KMS-11 (cell line): ENCODE data around the gene DNMT3L.

Source experiments
- H2AFZ ChIP-seq: fragments of 200-600 bp; sonication (generic); 2 replicates; pipeline ENCODE4 v1.6.1; 2016; ENCODE audit warnings: antibody characterized with exemption, mixed run types, low read depth
- H3K27ac ChIP-seq: fragments of 200-600 bp; sonication (generic); 2 replicates; pipeline ENCODE4 v1.6.1; 2016; ENCODE audit warnings: mild to moderate bottlenecking, mixed run types
- H3K27me3 ChIP-seq: fragments of 200-600 bp; sonication (generic); 2 replicates; pipeline ENCODE4 v1.6.1; 2017; ENCODE audit warnings: mild to moderate bottlenecking, low read depth, mixed run types, moderate library complexity; ENCODE audit not compliant: insufficient read depth
- H3K36me3 ChIP-seq: fragments of 200-600 bp; sonication (generic); 2 replicates; pipeline ENCODE4 v1.6.1; 2017; ENCODE audit warnings: mild to moderate bottlenecking, mixed run types; ENCODE audit not compliant: insufficient read depth
- H3K4me1 ChIP-seq: fragments of 200-600 bp; sonication (generic); 2 replicates; pipeline ENCODE4 v1.6.1; 2016; ENCODE audit warnings: mild to moderate bottlenecking, low read depth, mixed run types; ENCODE audit not compliant: poor library complexity, severe bottlenecking
- H3K4me2 ChIP-seq: fragments of 200-600 bp; sonication (generic); 2 replicates; pipeline ENCODE4 v1.7.0; 2016; ENCODE audit warnings: mild to moderate bottlenecking, mixed run types
- H3K4me3 ChIP-seq: fragments of 200-600 bp; sonication (generic); IDR thresholded peaks from 2 replicates; pipeline ENCODE4 v1.6.1; 2017; ENCODE audit warnings: low read depth, low read length, mixed read lengths; ENCODE audit not compliant: insufficient read depth
- H3K79me2 ChIP-seq: fragments of 200-600 bp; sonication (generic); 2 replicates; pipeline ENCODE4 v1.6.1; 2016; ENCODE audit warnings: low read depth, mixed run types; ENCODE audit not compliant: insufficient read depth
- H3K9ac ChIP-seq: fragments of 200-600 bp; sonication (generic); 2 replicates; pipeline ENCODE4 v1.6.1; 2016; ENCODE audit warnings: mild to moderate bottlenecking, mixed run types
- H4K20me1 ChIP-seq: fragments of 200-600 bp; sonication (generic); 2 replicates; pipeline ENCODE4 v1.6.1; 2016; ENCODE audit warnings: mild to moderate bottlenecking, mixed run types; ENCODE audit not compliant: insufficient read depth
- CTCF ChIP-seq: fragments of 200-600 bp; sonication (generic); conservative IDR thresholded peaks from 2 replicates; pipeline ENCODE4 v1.6.1; 2017; ENCODE audit warnings: low read depth, mild to moderate bottlenecking, antibody characterized with exemption, low read length, moderate library complexity, mixed read lengths

The DNMT3L gene

GRCh38 chr21:44293551-44294231 is 32.0 kb upstream of the DNMT3L start:
- no peaks in the 10 kb centered on the region for H3K79me2 ChIP-seq
- no peaks in the 10 kb centered on the region for H4K20me1 ChIP-seq
- H2AFZ ChIP-seq, result no peak overlapping the region
- peaks cover 33% of the 10 kb centered on the region for H3K4me1 ChIP-seq
- no peak overlapping the region for H3K27ac ChIP-seq
- no peaks in the 10 kb centered on the region for H3K36me3 ChIP-seq
- no peak overlapping the region for H3K4me2 ChIP-seq
- H3K9ac ChIP-seq, result no peak overlapping the region
- H3K4me3 ChIP-seq, result no peak overlapping the region
- TF ChIP-seq CTCF, result no peak
- peaks cover 38% of the 10 kb centered on the region for H3K27me3 ChIP-seq

- no peak overlapping the region for H2AFZ ChIP-seq
- no peak overlapping the region for H3K4me2 ChIP-seq
- H3K27ac ChIP-seq, result no peak overlapping the region
- TF ChIP-seq CTCF, result no peak
- peaks cover 25% of the 10 kb centered on the region for H3K4me1 ChIP-seq
- no peaks in the 10 kb centered on the region for H3K79me2 ChIP-seq
- H3K4me3 ChIP-seq, result no peak overlapping the region
- H3K9ac ChIP-seq, result no peak overlapping the region
- H4K20me1 ChIP-seq, result no peaks in the 10 kb centered on the region
- peaks cover 47% of the 10 kb centered on the region for H3K27me3 ChIP-seq
- no peaks in the 10 kb centered on the region for H3K36me3 ChIP-seq
Observed at GRCh38 chr21:44292812-44293195, 31.1 kb upstream of the DNMT3L start.

GRCh38 chr21:44291936-44292811 is 30.5 kb upstream of the DNMT3L start:
- Histone ChIP-seq H3K4me1 (peaks cover 18% of the 10 kb centered on the region), H4K20me1 (no peaks in the 10 kb centered on the region), H2AFZ (no peak overlapping the region), H3K9ac (no peak overlapping the region), H3K4me3 (no peak overlapping the region), H3K36me3 (no peaks in the 10 kb centered on the region), H3K4me2 (no peak overlapping the region), H3K27ac (no peak overlapping the region), H3K79me2 (no peaks in the 10 kb centered on the region), H3K27me3 (peaks cover 53% of the 10 kb centered on the region)
- no peak for TF ChIP-seq CTCF

GRCh38 chr21:44291078-44291935 is 29.6 kb upstream of the DNMT3L start:
- TF ChIP-seq CTCF, result no peak
- Histone ChIP-seq H3K4me2 (no peak overlapping the region), H3K36me3 (no peaks in the 10 kb centered on the region), H3K9ac (no peak overlapping the region), H2AFZ (no peak overlapping the region), H3K79me2 (no peaks in the 10 kb centered on the region), H4K20me1 (no peaks in the 10 kb centered on the region), H3K27ac (no peak overlapping the region), H3K4me3 (no peak overlapping the region), H3K4me1 (peaks cover 13% of the 10 kb centered on the region), H3K27me3 (peaks cover 61% of the 10 kb centered on the region)
